GM10266 (cell line): ENCODE results near the gene IRGQ.
"Not testable (repeated sequence)": the region's sequence is repeated elsewhere in the genome, so short reads cannot be mapped to it uniquely, and the experiment has no call there.

ENCODE experiments used
- DNase-seq: peaks from one replicate; pipeline ENCODE4 v3.0.0; 2012; ENCODE audit errors: extremely low spot score
- TF ChIP-seq, protein P1 (sequence below): IDR thresholded peaks from 2 replicates; pipeline ENCODE4 v1.5.1; 2012; ENCODE audit warnings: mild to moderate bottlenecking, low read depth; ENCODE audit not compliant: control insufficient read depth, insufficient read depth; ENCODE audit errors: missing control alignments

The IRGQ gene

DNA sequence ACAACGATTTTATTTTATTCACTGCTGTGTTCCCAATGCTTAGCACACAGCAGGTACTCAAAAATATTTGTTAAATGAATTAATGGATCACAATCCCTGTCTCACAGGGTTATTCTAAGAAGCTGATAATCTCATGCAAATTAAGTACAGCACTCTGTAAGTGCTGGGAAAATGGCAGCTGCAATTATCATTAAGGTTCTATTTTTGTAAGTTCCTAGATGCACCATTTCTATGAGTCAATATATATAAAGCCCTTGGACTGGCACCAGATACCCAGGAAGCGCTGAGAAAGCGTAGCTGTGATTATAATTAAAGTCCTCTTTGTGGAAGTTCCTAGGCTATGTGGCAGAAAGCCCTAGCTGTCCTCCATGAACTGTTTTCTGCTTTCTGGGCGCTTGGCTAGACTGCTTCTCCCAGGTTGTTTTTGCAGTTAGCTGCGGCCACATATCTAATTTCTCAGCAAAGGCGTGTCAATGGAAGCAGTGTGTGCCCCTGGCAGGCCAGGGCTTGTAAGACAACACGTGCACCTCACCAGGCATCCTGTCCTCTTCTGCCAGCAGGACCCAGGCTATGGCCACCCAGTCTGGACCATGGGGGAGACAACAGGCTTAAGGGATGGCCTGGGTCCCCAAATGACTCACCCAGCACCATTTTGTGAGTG, 10.8 kb upstream of the IRGQ start:
- no peak for DNase-seq
- TF ChIP-seq, protein P1, sequence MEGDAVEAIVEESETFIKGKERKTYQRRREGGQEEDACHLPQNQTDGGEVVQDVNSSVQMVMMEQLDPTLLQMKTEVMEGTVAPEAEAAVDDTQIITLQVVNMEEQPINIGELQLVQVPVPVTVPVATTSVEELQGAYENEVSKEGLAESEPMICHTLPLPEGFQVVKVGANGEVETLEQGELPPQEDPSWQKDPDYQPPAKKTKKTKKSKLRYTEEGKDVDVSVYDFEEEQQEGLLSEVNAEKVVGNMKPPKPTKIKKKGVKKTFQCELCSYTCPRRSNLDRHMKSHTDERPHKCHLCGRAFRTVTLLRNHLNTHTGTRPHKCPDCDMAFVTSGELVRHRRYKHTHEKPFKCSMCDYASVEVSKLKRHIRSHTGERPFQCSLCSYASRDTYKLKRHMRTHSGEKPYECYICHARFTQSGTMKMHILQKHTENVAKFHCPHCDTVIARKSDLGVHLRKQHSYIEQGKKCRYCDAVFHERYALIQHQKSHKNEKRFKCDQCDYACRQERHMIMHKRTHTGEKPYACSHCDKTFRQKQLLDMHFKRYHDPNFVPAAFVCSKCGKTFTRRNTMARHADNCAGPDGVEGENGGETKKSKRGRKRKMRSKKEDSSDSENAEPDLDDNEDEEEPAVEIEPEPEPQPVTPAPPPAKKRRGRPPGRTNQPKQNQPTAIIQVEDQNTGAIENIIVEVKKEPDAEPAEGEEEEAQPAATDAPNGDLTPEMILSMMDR: no peak

DNA sequence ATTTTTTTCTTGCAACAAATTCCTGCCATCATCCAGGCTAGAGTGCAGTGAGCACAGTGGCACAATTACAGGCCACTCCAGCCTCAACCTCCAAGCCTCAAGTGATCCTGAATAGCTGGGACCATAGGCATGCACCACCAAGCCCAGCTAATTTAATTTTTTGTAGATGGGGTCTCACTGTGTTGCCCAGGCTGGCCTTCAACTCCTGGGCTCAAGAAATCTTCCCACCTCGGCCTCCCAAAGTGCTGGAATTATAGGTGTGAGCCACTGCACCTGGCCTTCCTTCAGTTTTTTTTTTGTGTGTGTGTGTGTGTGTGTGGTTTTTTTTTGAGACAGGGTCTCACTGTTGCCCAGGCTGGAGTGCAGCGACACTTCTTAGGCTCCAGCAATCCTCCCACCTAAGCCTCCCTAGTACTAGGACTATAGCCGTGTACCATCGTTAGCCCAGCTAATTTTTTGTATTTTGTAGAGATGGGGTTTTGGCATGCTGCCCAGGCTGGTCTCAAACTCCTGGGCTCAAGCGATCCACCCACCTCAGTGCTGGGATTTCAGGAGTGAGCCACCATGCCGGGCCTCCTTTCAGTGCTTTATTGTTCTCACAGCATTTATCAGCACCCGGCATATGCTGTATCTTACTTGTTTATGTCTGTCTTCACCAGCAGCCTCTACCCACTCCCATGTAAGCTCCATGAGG, 10.1 kb upstream of the IRGQ start:
- no peak for DNase-seq
- TF ChIP-seq, protein P1: no peak

DNA sequence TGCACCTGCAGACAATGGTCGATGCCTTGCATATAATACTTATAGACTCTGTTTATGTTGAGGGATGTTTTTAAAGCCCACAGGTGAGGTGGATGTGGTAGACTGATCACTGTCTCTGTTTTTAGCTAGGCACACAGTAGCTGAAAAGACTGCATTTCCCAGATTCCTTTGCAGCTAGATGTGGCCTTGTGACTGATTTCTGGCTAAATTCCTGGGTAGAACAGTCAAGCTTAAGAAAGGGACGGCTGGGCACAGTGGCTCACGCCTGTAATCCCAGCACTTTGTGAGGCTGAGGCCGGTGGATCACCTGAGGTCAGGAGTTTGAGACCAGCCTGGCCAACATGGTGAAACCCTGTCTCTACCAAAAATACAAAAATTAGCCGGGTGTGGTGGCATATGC, 4.4 kb upstream of the IRGQ start:
- not testable (repeated sequence) for DNase-seq

DNA sequence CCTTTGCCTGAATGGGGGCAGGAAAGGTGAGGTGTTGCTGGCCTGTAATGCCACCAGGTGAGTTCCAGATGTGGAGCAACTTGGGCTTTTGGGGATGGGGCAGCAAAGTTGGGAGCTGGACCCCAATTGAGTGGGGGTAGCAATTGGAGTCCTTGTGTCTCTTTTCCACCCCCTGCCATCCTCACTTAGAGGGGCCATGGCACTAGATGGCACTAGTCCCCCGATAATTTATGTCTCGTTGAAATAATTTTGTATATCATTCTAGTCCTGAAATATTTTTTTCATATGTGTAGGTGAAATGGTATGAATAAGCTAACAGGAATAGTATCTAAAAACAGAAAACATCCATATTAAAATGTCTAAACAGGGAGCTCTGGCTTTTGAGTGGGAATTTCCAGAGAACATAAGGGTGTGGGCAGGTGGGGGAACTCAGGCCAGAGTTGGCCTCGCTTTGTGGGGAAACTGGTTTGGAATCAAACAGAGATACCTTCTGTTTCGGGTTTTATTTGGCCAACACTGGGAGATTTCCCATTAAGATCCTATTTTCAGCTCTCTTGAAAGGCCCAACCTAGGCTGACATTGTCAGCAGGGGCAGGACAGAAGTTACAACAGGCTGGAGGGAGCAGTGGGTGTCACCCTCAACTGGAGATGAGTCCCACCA, 3.8 kb upstream of the IRGQ start:
- DNase-seq: no peak
- TF ChIP-seq, protein P1: no peak

DNA sequence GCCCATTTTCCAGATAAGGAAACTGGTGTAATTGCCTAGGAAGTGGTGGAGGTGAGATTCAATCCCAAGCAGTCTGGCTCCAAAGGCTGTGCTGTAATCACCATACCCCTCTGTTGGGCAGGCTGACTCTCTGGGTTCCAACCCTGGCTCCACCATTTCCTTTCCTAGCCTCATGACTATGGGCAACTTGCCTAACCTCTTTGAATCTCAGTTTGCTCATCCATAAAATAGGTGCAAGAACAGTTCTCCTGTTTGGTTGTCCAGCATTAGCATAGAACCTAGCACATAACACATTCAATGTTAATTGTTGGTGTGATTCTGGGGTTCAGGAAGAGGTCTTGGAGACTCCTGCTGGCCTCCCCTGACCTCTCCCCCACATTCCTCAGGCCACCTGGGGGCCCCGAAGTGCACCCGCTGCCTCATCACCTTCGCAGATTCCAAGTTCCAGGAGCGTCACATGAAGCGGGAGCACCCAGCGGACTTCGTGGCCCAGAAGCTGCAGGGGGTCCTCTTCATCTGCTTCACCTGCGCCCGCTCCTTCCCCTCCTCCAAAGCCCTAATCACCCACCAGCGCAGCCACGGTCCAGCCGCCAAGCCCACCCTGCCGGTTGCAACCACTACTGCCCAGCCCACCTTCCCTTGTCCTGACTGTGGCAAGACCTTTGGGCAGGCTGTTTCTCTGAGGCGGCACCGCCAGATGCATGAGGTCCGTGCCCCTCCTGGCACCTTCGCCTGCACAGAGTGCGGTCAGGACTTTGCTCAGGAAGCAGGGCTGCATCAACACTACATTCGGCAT, 2.7 kb upstream of the IRGQ start:
- TF ChIP-seq, protein P1: no peak
- no peak for DNase-seq

DNA sequence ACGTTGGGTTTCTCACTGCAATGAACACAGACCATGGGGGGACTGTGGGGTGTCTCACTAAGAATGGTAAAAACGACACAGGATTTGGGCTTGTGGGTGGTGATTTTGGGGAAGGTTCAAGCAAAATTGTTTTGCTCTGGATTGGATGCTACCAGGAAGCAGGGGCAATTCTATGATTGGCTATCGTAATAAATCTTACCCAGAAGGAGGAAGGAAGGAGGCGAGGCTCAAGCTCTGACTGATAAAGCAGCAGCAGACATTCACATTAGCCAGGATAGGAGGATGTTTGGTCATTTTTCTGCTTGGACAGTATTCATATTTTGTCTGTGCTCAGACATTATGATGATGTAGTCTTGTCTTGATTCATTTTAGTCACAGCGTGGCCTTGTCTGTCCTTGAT, 1.9 kb upstream of the IRGQ start:
- TF ChIP-seq, protein P1: no peak
- DNase-seq: no peak

DNA sequence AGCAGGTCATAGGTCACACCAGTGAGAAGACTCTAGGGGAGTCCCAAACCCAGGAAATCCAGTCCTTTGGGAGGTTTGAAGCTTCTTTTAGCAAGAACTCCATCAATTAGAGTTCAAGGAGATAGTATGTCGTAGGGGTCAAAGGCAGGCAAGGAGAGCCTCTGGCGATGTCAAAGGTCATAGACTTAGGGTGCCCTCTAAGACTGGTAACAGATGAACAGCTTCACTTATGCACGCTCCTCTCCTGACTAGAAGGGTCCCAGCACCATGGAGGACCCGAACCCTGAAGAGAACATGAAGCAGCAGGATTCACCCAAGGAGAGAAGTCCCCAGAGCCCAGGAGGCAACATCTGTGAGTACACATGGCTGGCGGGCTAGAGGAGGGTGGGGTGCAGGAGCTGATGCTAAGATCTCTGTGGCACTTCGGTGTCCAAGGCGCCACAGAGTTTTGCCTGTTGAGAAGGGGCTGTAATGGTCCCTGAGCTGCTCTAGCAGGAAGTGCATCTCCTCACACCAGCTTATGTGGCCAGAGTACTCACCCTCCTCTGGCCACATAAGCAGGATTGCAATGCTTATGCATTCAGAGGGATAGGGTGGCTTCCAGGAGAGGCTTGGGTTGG, 1.0 kb upstream of the IRGQ start:
- DNase-seq: no peak
- TF ChIP-seq, protein P1: no peak
